ENCODE measurements around the gene DCBLD2.

- TF ChIP-seq POLR2A (IDR thresholded peaks at IDR 0.05; ENCODE audit: low read depth, low read length): no peak
- no peak for TF ChIP-seq TAF1 (IDR thresholded peaks at IDR 0.05; ENCODE audit: borderline replicate concordance, low read depth, low read length)
These were observed 26.8 kb downstream of the DCBLD2 start for GRCh38 chr3:98874602-98875249.
